Measurements from ENCODE around the gene SYDE1.

The SYDE1 gene

DNA sequence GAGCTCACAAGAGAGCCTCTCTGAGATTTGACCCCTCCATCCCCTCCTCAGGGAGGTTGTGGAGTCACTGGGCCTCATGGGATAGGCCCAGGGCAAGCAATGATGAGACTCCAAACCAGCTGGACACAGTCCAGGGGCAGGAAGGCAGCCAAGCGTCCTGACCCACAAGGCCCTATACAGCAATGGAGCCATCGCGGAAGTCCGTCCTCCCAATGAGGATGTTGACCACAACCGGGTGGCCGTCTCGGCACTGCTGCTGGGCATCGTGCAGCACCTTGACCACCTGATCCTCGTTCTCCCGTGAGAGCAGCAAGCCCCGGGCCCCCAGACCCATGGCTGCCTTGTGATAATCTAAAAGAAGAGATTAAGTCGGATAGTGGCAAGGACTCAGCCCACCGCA is 7.9 kb downstream of the SYDE1 start:
- H3K79me2 ChIP-seq (ENCODE audit: insufficient read depth, low read length) = no peaks in the 10 kb centered on the region
- ATAC-seq (ENCODE audit: insufficient read depth, low read depth) (no peak), DNase-seq (no peak)
- no peak overlapping the region for H2AFZ ChIP-seq (ENCODE audit: low read depth, low read length)
- no peak overlapping the region for H3K4me3 ChIP-seq (ENCODE audit: low read depth in 1 of 2, low read length in 2 of 2)
- TF ChIP-seq EZH2 (IDR thresholded peaks at IDR 0.05; ENCODE audit: borderline replicate concordance, low read depth, low read length, severe bottlenecking) = no peak
- TF ChIP-seq, protein P1, sequence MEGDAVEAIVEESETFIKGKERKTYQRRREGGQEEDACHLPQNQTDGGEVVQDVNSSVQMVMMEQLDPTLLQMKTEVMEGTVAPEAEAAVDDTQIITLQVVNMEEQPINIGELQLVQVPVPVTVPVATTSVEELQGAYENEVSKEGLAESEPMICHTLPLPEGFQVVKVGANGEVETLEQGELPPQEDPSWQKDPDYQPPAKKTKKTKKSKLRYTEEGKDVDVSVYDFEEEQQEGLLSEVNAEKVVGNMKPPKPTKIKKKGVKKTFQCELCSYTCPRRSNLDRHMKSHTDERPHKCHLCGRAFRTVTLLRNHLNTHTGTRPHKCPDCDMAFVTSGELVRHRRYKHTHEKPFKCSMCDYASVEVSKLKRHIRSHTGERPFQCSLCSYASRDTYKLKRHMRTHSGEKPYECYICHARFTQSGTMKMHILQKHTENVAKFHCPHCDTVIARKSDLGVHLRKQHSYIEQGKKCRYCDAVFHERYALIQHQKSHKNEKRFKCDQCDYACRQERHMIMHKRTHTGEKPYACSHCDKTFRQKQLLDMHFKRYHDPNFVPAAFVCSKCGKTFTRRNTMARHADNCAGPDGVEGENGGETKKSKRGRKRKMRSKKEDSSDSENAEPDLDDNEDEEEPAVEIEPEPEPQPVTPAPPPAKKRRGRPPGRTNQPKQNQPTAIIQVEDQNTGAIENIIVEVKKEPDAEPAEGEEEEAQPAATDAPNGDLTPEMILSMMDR (IDR thresholded peaks at IDR 0.05; ENCODE audit: borderline replicate concordance, extremely low read depth, low read length, poor library complexity, severe bottlenecking) = no peak
- no peak overlapping the region for H3K27ac ChIP-seq (ENCODE audit: low read length)
- H3K4me1 ChIP-seq (ENCODE audit: insufficient read depth, low read length) = no peaks in the 10 kb centered on the region
- H3K9ac ChIP-seq (ENCODE audit: low read depth, low read length) = no peak overlapping the region
- H3K27me3 ChIP-seq (ENCODE audit: insufficient read depth, low read length, poor library complexity) = no peaks in the 10 kb centered on the region
- H4K20me1 ChIP-seq (ENCODE audit: insufficient read depth, low read length) = peaks cover 3% of the 10 kb centered on the region; the same call in 1 of the 2 replicates
- H3K4me2 ChIP-seq (ENCODE audit: insufficient read depth, low read length) = no peak overlapping the region
- H3K9me3 ChIP-seq (ENCODE audit: insufficient read depth, low read length, severe bottlenecking) = no peaks in the 10 kb centered on the region
- H3K36me3 ChIP-seq (ENCODE audit: insufficient read depth, low read length) = peaks cover 56% of the 10 kb centered on the region

DNA sequence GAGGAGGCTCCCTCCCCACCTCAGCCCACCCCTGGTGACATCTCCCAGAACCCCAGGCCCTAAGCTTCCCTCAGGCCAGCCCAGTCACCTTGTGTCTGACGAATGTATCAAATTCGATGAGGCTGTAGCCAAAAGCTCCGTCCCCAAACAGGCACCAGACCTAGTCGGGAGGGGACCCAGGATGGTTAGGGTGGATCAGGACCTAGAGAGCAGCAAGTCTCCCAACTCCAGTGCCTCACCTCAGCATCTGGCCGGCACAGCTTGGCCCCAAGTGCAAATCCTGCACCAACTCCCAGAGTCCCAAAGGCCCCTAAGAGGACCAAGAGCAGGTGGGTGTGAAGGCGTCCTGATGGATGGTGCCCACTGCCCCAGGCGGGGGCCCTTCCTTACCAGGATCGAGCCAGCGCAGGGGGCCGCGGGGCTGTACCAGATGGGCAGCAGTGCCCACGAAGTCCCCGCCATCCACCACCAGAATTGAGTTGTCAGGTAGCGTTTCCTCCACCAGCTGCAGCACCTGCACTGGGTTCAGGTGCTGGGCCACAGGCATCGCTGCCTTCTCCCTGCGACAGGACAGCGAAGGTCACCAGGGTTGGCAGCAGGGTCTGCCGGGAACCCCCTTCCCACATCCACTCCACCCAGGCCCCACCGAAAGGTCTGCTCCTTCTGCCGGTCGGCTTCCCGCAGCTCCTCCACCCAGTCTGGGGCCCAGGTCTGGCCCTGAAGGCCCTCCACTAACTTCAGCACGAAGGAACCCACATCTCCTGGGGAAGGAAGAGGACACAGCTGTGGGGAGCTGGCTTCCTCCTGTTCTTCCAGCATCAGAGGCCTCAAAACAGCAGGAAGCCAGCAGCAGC is 8.8 kb downstream of the SYDE1 start:
- peaks cover 5% of the 10 kb centered on the region; the same call in 1 of the 2 replicates for H4K20me1 ChIP-seq (ENCODE audit: insufficient read depth, low read length)
- H3K36me3 ChIP-seq (ENCODE audit: insufficient read depth, low read length) = peaks cover 65% of the 10 kb centered on the region
- H3K79me2 ChIP-seq (ENCODE audit: insufficient read depth, low read length) = no peaks in the 10 kb centered on the region
- no peak overlapping the region for H2AFZ ChIP-seq (ENCODE audit: low read depth, low read length)
- no peak overlapping the region for H3K4me2 ChIP-seq (ENCODE audit: insufficient read depth, low read length)
- TF ChIP-seq, protein P1 (IDR thresholded peaks at IDR 0.05; ENCODE audit: borderline replicate concordance, extremely low read depth, low read length, poor library complexity, severe bottlenecking) = no peak
- TF ChIP-seq EZH2 (IDR thresholded peaks at IDR 0.05; ENCODE audit: borderline replicate concordance, low read depth, low read length, severe bottlenecking) = no peak
- no peaks in the 10 kb centered on the region for H3K4me1 ChIP-seq (ENCODE audit: insufficient read depth, low read length)
- H3K27me3 ChIP-seq (ENCODE audit: insufficient read depth, low read length, poor library complexity) = no peaks in the 10 kb centered on the region
- no peaks in the 10 kb centered on the region for H3K9me3 ChIP-seq (ENCODE audit: insufficient read depth, low read length, severe bottlenecking)
- DNase-seq (no peak), ATAC-seq (ENCODE audit: insufficient read depth, low read depth) (no peak)
- no peak overlapping the region for H3K27ac ChIP-seq (ENCODE audit: low read length)
- H3K9ac ChIP-seq (ENCODE audit: low read depth, low read length) = no peak overlapping the region
- H3K4me3 ChIP-seq (ENCODE audit: low read depth in 1 of 2, low read length in 2 of 2) = no peak overlapping the region

DNA sequence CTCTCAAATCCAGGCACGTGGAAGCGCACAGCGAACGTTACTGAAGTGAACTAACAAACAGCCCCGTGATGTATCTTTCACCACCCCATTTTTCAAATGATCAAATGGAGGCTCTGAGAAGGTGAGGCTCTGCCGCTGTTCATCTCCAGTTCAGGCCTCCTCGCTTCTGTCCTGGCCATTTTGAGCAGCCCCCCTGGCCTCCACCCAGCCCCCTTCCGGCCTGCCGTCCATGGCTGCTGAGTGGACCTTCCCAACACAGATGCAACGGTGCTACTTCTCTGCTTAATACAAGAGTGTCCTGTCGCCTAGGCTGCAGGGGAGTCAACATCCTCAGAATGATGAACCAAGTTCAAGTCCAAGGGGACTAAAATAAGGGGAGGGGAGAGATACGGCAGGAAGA is 9.7 kb downstream of the SYDE1 start:
- Histone ChIP-seq H3K79me2 (ENCODE audit: insufficient read depth, low read length) (no peaks in the 10 kb centered on the region), H3K4me3 (ENCODE audit: low read depth in 1 of 2, low read length in 2 of 2) (no peak overlapping the region), H3K27me3 (ENCODE audit: insufficient read depth, low read length, poor library complexity) (no peaks in the 10 kb centered on the region), H3K4me1 (ENCODE audit: insufficient read depth, low read length) (no peaks in the 10 kb centered on the region), H3K9me3 (ENCODE audit: insufficient read depth, low read length, severe bottlenecking) (no peaks in the 10 kb centered on the region), H3K4me2 (ENCODE audit: insufficient read depth, low read length) (no peak overlapping the region), H2AFZ (ENCODE audit: low read depth, low read length) (no peak overlapping the region), H4K20me1 (ENCODE audit: insufficient read depth, low read length) (peaks cover 5% of the 10 kb centered on the region; the same call in 1 of the 2 replicates), H3K36me3 (ENCODE audit: insufficient read depth, low read length) (peaks cover 68% of the 10 kb centered on the region), H3K9ac (ENCODE audit: low read depth, low read length) (no peak overlapping the region), H3K27ac (ENCODE audit: low read length) (no peak overlapping the region)
- ATAC-seq (ENCODE audit: insufficient read depth, low read depth) (no peak), DNase-seq (no peak)
- TF ChIP-seq EZH2 (IDR thresholded peaks at IDR 0.05; ENCODE audit: borderline replicate concordance, low read depth, low read length, severe bottlenecking) = no peak
- TF ChIP-seq, protein P1 (IDR thresholded peaks at IDR 0.05; ENCODE audit: borderline replicate concordance, extremely low read depth, low read length, poor library complexity, severe bottlenecking) = no peak

All from DND-41 (cell line).